ENCODE measurements around the gene PITX2. TPM values are rescaled to one million over a fixed set of nuclear protein-coding genes. Genes with fewer than 3 reads are reported as not detected.

PITX2 gene
- total RNA-seq, 4 donors from 2014 or later = 0.28 to 0.36 TPM; not detected in 2

DNA sequence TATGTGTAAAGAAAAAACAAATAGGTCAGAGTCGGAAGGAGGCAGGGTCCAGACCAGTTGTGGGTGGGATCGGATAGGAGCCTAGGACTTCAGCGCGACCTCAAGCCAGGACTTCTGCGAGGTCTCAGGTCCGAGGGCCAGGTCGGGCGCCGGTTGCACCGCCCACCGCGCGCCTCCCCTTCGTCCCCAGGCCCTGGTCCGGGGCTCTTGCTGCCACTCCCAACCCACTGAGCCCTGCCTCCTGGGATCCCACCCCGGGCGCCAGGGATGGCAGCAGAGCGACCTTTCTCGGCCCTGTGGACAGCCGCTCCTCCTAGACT, 12.3 kb downstream of the PITX2 start:
- no peak for TF ChIP-seq CTCF (IDR thresholded peaks at IDR 0.05)
- no peak for ATAC-seq (ENCODE audit: low FRiP score)
- no peak for DNase-seq (ENCODE audit: low spot score)

- ATAC-seq (ENCODE audit: low FRiP score) (no peak), DNase-seq (ENCODE audit: low spot score) (no peak)
- no peak for TF ChIP-seq CTCF (IDR thresholded peaks at IDR 0.05)
Observed at GRCh38 chr4:110609044-110609750, 13.7 kb downstream of the PITX2 start.

DNA sequence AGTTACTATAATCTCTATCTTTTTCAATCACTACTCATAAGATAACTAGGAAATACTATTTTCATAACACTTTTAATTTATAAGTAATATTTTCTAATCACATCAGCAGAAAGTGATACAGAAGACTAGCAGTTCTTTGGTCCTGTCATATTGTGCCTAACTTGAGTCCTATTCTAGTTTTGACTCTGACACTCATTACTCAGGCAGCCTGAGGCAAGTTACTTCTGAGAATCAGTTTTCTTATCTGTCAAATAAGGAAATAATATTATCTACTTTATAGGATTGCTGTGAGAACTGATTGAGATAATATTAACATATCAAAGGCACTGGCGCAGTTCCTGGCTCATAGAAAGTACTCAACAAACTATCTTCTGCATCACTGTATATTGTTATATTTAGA, 17.8 kb downstream of the PITX2 start:
- no peak for TF ChIP-seq CTCF (IDR thresholded peaks at IDR 0.05)
- DNase-seq (ENCODE audit: low spot score) (no peak), ATAC-seq (ENCODE audit: low FRiP score) (no peak)

GRCh38 chr4:110602061-110602460, 20.8 kb downstream of the PITX2 start:
- ATAC-seq (ENCODE audit: low FRiP score) (no peak), DNase-seq (ENCODE audit: low spot score) (no peak)
- TF ChIP-seq CTCF (IDR thresholded peaks at IDR 0.05) = no peak

- DNase-seq (ENCODE audit: low spot score) (no peak), ATAC-seq (ENCODE audit: low FRiP score) (no peak)
- TF ChIP-seq CTCF (IDR thresholded peaks at IDR 0.05) = no peak
Observed at GRCh38 chr4:110597582-110597981, 25.3 kb downstream of the PITX2 start.

DNA sequence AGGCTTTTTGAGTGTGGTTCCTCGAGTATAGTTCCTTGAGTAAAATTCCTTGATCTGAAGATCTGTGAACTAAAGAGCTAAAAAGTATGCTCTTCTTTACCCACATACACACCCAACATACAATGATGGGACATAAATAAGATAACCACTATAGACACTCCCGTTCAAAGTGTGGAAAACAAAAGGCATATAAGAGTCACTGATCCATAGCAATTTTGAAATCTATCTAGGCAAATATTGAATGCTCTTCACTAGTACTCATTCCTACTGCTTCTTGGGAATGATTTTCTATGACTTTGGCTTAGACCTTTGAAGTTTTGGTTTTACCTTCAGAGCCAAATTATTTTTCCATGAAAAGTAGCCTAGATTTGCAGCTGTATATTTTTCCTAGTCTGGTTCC, 26.4 kb downstream of the PITX2 start:
- ATAC-seq (ENCODE audit: low FRiP score) (no peak), DNase-seq (ENCODE audit: low spot score) (no peak)

More for the DNA sequence above, 26.4 kb downstream of the PITX2 start:
- no peak for TF ChIP-seq CTCF (IDR thresholded peaks at IDR 0.05)

Measured in omental fat pad (tissue), 4 donors.